GM23338 (cell line): ENCODE measurements around the gene TRAPPC2.

ENCODE experiments used
- CREB1 ChIP-seq: fragments of 250-450 bp; sonication (Bioruptor Pico); IDR thresholded peaks from 2 replicates; pipeline ENCODE4 v1.5.0; 2020; ENCODE audit warnings: low read depth, mild to moderate bottlenecking, moderate library complexity
- EZH2 ChIP-seq: fragments of 200-600 bp; sonication (generic); IDR thresholded peaks from one replicate; pipeline ENCODE4 v1.8.0; 2017; ENCODE audit warnings: antibody characterized with exemption, mild to moderate bottlenecking, low read depth; ENCODE audit not compliant: unreplicated experiment
- JUNB ChIP-seq: IDR thresholded peaks from one replicate; pipeline ENCODE4 v1.6.1; 2016; ENCODE audit warnings: antibody characterized with exemption; ENCODE audit not compliant: unreplicated experiment
- POLR2AphosphoS5 ChIP-seq: IDR thresholded peaks from 2 replicates; pipeline ENCODE4 v1.6.1; 2016; ENCODE audit warnings: antibody characterized with exemption, low read depth
- TF ChIP-seq, protein P1 (sequence below), 2 experiments: fragments of 200-600 bp in 1 of 2; sonication (generic) in 1 of 2; conservative IDR thresholded peaks; 2 replicates each; pipeline versions ENCODE4 v1.5.1 to v1.6.1; 2016 to 2017; ENCODE audit warnings: antibody characterized with exemption in 2 of 2, low read depth in 2 of 2, mild to moderate bottlenecking in 2 of 2, moderate library complexity in 1 of 2

- TF ChIP-seq, protein P1, sequence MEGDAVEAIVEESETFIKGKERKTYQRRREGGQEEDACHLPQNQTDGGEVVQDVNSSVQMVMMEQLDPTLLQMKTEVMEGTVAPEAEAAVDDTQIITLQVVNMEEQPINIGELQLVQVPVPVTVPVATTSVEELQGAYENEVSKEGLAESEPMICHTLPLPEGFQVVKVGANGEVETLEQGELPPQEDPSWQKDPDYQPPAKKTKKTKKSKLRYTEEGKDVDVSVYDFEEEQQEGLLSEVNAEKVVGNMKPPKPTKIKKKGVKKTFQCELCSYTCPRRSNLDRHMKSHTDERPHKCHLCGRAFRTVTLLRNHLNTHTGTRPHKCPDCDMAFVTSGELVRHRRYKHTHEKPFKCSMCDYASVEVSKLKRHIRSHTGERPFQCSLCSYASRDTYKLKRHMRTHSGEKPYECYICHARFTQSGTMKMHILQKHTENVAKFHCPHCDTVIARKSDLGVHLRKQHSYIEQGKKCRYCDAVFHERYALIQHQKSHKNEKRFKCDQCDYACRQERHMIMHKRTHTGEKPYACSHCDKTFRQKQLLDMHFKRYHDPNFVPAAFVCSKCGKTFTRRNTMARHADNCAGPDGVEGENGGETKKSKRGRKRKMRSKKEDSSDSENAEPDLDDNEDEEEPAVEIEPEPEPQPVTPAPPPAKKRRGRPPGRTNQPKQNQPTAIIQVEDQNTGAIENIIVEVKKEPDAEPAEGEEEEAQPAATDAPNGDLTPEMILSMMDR (conservative IDR thresholded peaks at IDR 0.05; ENCODE audit: low read depth in 2 of 2) = no peak
- TF ChIP-seq JUNB (no peak), POLR2AphosphoS5 (no peak), CREB1 (CRISPR knock-in tag) (no peak), EZH2 (no peak)
Observed at GRCh38 chrX:13684361-13684760, 50.1 kb downstream of the TRAPPC2 start.
